Lower leg skin (tissue), 3 donors: ENCODE data around the gene FASTK.

Source experiments
- POLR2A ChIP-seq, 2 donors: fragments of 450-650 bp; IDR thresholded peaks; one replicate each; pipeline ENCODE4 v1.6.1; 2016 to 2017; ENCODE audit warnings: antibody characterized with exemption in 2 of 2, mild to moderate bottlenecking in 1 of 2, moderate library complexity in 1 of 2
- TF ChIP-seq, protein P1 (sequence below), 3 donors: fragments of 450-650 bp; IDR thresholded peaks; one replicate each; pipeline ENCODE4 v1.5.1; 2016; ENCODE audit warnings: antibody characterized with exemption in 3 of 3, mild to moderate bottlenecking in 3 of 3, moderate library complexity in 2 of 3

DNA sequence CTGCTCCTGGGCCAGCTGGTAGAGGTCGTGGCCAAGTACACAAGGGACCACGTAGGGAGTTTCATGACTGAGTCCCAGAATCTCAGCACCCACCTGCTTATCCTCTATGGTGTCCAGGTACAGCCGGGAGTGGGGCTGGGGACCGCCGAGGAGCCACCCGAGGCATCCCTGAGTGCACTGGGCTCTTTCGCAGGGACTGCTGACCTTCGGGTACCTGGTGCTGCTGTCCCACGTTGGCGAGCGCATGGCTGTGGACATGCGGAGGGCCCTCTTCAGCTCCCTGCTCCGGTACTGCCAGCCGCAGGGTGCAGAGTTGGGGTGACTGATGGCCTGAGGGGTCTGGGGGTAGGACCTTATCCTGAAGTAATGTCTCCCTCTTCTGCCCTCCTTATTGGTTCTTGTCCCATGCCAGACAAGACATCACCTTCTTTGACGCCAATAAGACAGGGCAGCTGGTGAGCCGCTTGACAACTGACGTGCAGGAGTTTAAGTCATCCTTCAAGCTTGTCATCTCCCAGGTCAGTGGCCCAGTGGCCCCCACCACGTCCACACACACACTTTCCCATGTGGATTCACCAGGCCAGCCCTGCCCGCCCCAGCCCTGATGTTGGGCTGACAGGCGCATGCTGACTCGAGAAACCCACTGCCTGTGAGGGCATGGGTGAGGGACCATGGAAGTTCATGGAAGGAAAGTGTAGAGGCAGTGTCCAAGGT, 46.1 kb downstream of the FASTK start:
- TF ChIP-seq, protein P1, sequence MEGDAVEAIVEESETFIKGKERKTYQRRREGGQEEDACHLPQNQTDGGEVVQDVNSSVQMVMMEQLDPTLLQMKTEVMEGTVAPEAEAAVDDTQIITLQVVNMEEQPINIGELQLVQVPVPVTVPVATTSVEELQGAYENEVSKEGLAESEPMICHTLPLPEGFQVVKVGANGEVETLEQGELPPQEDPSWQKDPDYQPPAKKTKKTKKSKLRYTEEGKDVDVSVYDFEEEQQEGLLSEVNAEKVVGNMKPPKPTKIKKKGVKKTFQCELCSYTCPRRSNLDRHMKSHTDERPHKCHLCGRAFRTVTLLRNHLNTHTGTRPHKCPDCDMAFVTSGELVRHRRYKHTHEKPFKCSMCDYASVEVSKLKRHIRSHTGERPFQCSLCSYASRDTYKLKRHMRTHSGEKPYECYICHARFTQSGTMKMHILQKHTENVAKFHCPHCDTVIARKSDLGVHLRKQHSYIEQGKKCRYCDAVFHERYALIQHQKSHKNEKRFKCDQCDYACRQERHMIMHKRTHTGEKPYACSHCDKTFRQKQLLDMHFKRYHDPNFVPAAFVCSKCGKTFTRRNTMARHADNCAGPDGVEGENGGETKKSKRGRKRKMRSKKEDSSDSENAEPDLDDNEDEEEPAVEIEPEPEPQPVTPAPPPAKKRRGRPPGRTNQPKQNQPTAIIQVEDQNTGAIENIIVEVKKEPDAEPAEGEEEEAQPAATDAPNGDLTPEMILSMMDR (IDR thresholded peaks at IDR 0.05) = no peak
- no peak for TF ChIP-seq POLR2A (IDR thresholded peaks at IDR 0.05)
